NCI-H345 (cell line): ENCODE data around the gene OLFML2A.
A peak's percentile ranks its signal among the peaks of the same experiment; 100 is the strongest.
"Not testable (repeated sequence)": the region's sequence is repeated elsewhere in the genome, so short reads cannot be mapped to it uniquely, and the experiment has no call there.

Experiments used
- DNase-seq: peaks from one replicate; lab custom pipeline; 2025; lab: John Stamatoyannopoulos, UW

OLFML2A gene

DNA sequence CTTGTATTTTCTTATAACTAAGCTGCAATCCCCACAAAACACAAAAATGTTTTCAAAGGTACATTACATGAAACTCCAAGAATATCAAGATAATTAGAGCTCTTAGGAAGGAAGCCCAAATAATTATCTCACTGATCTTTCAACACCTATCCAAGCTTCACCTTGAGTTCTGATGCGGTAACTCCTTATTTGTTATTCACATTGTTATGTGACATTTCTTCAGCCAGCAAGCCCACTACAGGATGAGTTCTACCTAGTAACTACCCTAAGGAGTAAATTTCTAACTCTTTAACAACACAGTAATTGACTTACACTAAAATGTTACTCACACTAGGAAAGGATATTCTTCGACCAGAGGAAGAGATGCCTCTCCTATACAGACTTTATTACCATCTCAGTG, 15.7 kb upstream of the OLFML2A start:
- no peak for DNase-seq

DNA sequence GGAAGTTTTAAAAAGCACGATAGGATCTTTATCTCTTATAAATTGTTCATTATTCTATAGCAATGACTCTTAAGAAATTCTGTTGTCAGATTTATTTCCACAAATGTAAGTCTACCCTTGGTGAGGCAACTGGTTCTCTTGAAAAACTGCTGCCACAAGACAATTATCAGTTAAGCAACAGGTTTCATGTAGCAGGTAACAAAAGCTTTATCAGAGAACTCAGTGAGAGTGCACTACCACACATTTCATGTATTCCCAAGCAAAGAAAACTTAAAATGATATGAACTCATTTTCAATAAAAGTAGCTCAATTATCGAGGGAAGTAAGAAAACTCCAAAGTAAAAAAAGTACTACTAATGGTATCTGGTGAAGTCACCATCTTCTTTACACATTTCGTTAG, 15.2 kb upstream of the OLFML2A start:
- no peak for DNase-seq

DNA sequence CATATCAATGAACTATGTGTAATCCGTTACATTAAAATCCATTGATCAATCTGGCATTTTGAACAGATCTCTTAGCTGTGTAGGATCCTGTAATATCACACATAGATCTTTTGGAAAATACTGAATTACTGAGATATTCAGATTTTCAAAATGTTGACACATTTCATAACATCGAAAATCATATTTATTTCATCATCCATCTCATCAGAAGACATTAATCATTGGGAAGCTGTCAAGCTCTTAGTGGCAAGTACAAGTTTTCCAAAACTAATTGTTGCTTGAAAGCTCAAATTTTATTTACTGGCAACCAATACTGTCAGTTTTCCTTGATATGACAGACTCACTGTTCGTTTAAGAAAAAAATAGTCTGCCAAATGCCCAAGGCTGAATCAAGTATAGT, 14.3 kb upstream of the OLFML2A start:
- DNase-seq = no peak

DNA sequence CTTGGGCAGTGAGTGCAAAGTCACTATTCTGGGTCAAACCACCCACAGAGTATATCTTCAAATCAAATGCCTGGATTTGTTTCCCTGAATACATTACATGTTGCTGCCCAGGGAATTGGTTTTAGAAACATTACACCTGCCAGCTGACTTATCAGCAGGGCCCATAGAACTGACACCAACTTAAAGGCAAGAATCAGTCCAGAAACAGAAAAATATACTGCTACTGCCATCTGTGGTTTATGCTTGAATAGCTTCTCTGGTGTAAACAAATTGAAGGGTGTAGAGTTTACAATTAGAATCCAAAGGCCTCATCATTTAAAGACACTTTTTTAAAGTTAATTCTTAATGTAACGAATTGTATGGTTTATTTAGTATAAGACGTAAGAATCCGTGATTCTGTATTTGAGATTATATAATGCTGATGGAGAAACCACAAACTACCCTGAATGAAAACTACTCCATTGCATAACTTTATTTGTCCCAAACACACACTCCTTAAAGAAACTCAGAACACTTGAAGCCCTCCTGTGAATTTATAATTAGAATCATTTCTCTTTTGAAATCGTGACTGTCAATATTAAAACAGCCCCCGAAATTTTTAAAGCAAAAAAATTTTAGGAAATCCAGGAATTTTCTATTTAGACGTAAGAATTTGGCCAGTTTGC, 12.0 kb upstream of the OLFML2A start:
- peak; percentile 17 for DNase-seq

DNA sequence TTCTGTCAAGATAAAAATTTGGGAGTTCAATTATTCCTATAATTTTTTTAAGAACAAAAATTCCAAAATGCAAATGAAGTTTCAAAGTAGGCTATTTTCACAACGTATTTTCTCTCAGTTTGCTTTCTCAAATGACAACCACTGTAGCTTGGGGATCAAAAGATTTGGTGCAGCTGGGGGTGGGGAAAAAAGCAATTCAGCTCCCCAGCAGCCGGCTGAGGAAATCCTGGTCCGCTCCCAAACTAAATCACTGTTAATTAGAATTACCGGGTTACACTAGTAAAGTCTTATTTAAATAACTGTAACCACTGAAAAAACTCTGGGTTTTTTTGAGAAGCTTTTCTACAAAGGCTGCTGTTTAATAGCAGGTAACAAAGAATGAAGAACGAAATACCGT, 11.5 kb upstream of the OLFML2A start:
- DNase-seq = no peak

DNA sequence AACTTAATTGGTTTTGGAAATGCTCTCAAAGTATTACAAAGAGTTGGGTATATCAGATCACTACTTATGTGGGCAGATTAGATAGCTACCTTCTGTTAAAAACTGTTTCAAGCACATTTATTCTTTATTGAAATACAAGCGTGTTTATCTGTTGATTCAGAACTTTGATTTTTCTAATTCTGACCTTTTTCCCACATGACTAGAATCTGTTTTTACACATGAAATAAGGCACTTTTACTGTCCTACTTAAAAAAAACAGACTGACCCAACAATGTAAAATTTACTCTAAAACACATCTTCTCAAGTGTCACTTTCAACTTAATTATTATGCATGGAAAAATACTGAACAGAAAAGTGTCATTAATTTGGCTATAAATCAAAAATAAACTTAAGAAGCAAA, 10.6 kb upstream of the OLFML2A start:
- no peak for DNase-seq

DNA sequence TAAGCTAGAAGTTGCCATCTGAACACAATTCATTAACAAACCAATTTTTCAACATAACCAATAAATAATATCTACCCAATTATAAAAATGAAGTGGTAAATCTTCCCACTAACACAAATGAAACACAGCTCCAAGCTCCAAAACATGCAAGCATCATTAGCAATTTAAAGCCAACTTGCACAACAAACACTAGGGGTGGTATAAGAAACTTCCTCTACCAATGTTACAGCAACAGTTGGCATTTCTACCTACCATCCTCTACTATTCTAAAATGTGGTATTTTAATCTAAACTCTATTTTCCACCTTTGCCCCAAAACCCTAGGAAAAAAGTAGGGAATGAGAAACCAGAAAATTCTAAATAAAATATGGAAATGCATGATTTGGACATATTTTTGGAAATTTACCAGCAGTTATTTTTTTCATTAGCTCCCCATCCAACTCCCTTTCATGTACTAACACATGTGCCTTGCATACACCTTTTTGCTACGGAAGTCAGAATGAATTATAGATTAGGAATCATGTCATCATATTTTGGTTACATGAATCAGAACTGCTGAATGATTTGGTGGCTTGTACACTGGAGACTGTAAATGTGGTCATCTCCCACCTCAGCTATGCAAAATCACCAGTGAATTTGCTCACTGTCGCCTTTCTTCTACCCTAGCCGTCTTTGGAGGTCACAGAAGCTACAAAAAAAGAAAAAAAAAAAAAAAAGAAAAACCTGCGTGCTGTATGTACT, 9.9 kb upstream of the OLFML2A start:
- no peak for DNase-seq

DNA sequence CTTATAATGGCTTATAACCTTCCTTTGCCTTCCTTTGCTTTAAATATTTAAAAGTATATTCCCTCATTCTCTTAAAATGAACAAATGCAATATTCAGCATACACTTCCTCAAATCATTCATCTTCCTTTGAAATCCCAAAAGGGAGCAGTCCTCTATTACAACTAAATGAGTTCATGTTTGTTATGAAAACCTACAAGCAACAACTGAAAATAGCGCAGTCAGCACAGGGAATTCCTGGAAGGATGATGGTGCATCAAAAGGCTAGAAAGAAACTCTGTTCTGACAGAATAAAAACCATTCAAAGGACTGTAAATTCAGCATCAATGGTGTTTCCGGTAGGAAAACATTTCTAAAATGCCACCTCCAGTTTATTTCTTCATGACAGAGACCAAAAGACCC, 9.1 kb upstream of the OLFML2A start:
- no peak for DNase-seq

DNA sequence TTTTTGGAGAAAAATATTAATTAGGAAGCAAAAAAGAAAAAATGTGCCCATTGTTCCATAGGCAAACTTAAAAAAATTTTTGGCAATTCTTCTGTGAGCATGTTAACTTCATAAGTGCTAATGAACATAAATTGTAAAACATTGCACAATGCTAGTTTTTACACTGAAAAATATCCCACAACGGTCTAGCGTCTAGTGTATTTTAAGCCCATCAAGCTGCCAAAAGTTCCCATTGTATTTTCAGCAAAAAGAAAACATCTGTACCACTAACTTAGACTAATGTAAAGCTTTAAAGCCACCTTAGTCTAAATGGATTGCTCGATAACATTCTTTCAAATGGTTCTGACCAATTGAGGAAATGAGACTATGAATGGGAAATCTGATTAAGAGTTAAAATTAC, 8.6 kb upstream of the OLFML2A start:
- no peak for DNase-seq

DNA sequence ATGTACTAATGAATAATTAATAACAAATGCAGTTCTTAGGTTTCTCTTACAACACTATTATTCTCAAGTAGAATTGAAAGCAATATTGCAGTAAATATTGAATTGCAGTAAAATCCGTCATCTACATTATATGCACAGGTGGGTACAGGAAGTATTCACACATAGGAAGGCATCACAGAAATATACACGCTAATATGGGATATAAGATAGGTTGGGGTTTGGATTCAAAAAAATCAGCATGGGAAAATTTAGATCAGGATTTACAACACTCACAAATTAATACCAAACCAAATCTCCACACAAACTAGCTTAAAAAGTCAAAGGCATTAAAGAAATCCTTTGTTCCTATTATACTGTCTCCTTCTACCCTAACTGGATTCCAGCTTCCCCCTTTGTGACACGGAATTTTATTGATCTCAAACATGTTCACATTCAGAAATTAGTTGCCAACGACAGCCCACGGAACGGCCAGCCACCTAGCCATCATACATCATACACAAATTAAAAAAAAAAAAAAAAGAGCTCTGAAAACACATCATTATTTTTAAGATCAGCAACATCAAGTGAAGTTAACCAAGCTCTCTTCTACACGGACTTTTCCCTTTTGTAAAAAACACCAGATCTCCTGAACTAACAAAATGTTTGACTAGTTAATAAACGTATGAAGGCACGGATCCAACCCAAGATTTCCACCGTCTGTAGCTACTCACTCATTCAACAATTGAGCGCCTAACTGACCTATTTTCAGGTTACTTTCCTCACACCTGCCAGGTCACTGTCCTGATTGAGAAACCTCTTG, 8.0 kb upstream of the OLFML2A start:
- DNase-seq = no peak

DNA sequence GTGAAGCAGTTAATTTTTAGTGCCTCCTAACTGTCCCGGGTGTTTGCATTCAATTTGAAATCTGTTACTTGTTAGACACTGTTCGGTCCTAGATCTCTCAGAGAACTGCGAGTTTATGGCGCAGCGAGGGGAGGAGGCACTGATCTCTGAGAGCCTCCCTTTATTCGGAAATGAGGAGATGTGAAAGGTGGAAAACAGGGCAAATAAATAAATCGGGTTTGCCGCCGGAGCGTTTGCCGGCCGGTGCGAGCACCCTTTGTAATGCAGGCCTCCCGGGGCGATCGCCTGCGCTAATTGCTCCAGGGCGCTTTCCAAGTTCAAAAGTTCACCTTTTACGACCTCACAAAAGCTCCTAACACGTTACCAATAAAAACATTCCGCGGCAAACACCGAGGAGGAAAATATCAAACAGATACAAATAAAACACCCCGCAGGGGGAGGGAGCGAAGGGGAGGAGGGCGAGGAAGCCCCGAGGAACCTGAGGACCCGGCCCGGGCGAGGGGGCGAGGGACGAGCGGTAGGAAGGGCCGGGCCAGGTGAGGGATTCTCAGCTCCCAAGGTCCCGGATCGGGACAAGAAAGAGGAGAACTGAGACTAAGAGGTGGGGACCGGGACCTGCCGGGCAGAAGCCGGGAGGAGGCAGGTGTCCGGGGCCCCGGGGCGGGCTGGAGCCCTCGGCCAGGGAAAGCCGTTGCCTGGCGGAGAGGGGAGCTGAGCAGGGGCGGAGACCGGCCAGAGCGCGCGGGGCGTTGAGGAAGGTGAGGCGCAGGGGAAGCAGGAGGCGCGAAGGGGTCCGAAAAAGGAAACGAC, 7.2 kb upstream of the OLFML2A start:
- DNase-seq = no peak

DNA sequence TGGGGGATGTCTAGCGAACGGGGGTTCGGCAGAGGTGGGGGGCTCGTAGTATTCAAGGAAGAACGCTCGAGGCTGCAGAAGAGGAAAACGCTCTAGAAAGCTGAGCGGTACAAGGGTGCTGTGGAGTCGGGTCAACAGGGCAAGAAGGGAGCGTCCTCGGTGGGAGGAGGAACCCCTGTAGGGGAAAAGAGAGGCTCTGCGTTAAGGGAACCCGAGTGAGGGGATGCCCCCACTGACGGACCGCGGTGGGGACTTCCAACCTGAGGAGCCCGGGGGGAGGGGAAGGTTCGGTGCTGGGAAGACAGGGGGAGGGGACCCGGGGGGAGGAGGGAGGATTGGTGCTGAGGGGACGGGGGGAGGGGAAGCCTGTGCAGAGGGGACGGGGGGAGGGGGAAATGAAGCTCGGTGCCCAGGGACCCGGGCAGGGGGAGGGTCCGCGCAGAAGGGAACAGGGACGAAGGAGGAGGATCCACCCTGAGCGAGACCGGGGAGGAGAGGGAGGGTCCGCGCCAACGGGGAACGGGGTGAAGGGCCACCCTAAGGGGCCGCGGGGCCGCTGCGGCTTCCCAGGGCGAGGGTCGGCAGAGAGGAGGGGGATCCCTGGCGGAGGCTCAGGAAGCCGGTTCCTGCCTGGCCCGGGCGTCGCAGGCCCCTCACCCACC, 6.4 kb upstream of the OLFML2A start:
- peak; percentile 38 for DNase-seq

DNA sequence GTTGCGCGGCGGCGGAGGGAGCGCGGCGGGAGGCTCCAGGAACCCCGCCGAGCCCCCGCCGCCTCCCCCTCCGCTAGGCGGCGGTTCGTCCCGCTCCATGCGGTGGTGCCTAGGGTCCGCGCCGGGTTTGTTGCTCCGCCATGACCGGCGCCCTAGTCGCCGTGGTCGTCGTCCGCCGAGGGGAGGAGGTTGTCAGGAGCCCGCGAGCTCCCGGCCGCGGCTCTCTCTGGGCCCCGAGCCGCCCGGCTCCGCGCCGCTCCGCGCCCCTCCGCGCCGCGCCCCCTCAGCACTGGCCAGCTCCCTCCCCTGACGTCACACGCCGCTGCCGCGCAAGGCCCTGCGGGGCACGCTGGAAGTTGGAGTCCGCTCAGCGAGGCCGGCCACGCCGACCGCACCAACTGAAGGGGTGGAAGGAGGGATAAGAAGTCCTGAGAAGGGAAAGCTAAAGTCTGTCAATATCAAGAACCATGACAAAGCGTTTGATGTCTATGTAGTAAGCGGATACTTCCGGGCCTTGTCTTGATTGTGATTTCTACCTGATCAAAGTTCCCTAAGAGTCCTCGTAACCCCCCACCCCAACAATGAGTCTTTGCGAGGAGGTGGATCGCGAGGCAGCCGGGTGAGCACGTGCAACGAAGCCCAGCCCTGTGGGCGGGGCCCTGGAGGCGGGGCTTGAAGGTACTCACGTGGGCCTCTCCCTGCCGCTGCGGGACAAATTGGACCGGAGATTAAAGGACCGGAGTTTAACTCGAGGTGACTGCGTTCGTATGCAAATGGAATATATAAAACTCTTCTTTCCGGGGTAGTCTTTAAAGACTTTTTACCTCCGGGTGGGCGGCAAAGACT, 5.7 kb upstream of the OLFML2A start, which contains the start of gene NR6A1:
NR6A1 (minus strand) TSS at position 291 of the 846 bp plus-strand sequence.
- peak; percentile 97 for DNase-seq

DNA sequence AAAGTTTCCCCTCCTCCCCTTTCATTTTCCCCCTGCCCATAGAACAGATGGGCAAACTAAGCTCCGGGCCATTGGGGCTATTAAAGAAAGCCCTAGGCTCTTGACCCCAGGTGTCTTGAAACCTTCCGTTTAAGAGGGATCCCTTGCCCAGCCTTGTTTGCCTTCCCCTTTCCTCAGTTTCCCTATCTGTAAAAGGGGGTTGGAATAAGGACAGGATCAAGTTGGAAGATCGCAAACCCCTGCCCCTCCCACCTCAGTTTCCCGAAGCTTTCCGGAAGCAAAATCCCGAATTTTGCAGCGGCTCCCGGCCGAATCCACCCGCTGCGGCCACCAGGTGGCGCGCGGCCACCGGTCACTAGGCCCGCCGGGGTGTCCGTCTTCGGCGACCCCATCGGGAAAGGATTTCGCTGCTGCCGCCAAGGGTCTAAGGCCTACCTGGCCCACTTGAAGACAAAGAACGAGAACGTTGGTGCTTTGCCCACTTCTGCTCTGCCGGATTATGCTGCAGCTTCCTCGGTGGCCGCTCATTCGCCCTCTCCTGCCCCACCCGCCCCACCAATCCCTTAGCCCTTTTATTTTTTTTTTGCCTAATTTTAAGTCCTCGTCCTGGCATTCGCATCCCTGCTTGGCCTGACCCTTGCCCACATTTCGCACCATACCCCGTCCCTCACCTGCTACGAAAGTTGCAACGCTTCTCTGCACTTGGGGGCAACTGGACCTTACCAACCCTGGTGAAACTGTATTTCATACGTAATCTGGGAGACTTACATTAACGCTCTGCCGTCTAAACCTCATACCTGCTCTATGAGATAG, 4.9 kb upstream of the OLFML2A start:
- peak; percentile 82 for DNase-seq

DNA sequence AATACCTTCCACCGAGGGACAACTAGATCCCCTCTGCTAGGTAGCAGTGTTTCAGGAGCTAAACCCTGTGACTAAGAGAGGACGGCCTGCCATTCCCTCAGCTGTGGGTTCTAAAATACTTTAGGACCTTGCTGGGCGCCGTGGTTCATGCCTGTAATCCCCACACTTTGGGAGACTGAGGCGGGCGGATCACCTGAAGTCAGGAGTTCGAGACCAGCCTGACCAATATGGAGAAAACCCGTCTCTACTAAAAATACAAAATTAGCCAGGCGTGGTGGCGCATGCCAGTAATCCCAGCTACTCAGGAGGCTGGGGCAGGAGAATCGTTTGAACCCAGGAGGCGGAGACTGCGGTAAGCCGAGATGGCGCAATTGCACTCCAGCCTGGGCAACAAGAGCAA, 4.1 kb upstream of the OLFML2A start:
- not testable (repeated sequence) for DNase-seq

DNA sequence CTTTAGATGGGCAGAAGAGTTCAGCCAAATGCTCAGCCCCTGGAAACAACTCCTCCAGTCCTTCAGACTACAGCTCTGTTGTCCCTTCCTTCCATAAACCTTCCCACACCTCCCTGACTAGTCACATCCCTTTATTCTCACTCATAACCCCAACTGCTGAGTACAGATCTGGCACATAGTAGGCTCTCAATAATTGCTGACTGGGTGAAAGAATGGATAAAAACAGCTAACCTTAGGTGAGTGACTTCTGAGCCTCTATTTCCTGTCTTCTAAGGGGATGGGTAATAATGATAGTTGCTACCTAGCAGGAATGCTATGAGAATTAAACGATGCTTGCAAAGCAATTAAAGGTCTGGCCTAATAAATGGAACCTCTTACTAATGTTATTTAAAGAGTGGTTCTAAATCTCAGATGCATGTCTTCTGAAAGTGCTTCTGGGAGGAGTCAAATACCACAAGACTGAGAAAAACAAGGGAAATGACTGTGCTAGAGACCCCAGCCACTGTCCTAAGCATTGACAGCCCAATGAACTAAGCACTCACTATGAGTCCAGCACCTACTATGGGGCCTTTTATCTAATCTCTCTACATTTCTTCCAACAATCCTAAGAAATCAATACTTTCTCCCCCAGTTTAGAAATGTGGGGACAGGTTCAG, 3.3 kb upstream of the OLFML2A start:
- DNase-seq = no peak

DNA sequence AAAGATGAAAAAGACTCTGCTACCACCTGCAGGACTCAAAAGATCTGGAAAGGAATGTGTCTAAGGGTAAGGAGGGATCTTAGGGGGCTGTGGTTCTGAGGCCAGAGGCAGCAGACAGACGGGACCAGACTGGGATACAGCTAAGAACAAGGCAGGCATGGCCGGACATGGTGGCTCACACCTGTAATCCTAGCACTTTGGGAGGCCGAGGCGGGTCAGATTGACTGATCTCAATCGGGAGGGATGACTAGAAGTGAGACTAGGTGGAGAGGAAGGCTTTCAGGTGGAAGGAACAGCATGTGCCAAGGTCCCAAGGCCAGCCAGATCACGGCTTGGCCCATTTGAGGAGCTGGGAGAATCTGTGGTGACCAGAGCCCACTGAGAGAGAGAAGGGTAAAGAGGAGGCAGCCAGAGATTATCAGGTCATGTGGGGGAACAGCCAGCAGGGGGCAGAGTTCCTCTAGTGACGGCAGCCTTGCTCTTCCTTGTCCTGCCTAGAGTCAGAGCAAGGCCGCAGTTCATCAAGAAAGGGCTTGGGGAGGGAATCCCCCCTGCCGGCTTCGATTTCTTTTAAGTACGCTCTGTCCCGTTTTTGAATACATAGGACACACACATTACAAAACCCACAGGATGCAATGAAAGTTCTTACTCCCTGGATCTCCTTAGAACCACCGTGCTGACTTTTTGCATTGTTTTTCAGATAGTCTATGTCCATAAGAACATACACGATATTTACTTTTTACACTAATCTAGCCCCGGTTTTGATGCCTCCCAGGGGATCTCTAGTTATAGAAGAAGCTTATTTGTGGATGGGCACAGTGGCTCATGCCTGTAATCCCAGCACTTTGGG, 2.6 kb upstream of the OLFML2A start:
- DNase-seq = peak; percentile 75

DNA sequence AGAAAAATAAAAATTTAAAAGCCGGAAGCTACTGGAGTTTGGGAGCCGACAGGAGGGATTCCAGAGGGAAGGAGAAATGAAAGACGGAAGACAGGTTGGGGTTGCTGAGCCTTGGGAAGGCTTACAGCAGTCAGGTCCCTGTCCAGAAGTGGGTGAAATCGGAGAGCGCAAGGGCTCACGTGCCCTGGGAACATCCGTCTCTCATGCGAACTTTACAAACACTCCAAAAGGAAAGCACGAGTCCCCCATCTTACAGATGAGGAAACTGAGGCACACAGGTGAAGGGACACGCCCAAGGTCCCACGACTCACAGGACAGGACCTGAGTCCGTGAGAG, 347 bp upstream of the OLFML2A start:
- no peak for DNase-seq
